Measurements from ENCODE around the gene LRRC3.

The LRRC3 gene

DNA sequence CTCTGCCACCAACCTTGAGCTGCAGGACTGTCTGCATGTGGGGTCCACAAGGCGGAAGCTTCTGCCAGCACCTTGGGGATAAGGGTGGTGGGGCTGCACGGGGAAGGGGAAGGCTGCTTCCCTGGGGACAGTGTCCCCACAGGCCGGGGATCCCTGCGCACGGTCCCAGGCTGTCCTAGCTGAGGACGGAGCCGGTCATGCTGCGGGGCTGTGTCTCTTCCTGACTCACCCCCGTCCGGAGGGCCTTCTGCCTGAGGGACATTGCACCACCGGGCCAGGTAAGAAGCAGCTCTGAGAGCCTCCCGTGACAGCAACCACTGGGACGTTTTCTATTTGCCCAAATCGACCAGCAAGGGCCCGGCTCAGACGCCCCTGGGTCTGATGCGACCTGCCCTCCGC is 54.8 kb downstream of the LRRC3 start:
- H3K9ac ChIP-seq (ENCODE audit: low read length): no peak overlapping the region
- no peaks in the 10 kb centered on the region for H3K27me3 ChIP-seq (ENCODE audit: control insufficient read depth, insufficient read depth, low read length)
- H3K4me3 ChIP-seq (ENCODE audit: low read depth, low read length): peak overlapping the region; percentile 50; the same call in 1 of the 2 replicates

DNA sequence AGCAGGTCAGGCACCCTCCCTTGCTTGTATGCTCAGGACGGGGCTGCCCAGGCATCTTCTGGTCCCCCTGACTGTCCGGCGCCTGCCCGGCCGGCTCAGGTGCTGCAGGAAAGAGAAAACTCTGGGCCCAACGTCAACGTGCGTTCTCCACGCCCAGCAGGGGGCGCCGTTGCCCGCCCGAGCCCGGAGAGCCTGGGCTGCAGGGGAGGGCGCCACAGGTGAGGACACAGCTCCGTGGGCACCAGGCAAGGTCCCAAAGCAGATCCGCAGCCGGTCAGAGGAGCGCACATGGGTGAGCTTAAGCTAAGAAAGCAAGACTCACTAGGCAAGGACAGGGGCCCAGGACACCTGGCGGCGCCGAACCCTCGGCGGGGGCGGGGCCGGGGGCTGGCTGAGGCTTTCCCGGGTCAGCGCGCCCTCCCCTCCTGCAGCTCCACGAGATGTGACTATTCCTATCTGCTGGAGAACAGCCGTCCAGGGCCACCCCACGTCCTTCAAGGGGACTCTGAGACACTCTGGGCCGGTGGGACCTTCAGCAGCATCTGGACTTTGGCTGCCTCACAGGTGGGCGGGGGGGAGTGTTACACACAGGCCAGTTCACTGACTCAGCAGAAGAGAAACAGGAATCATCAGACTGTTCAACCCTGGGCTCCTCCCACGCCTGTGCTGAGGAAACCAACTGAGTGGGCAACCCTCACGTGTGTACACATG is 55.4 kb downstream of the LRRC3 start:
- H3K9me3 ChIP-seq (ENCODE audit: control insufficient read depth, insufficient read depth, low read depth, low read length): no peaks in the 10 kb centered on the region
- no peak overlapping the region for H3K27ac ChIP-seq (ENCODE audit: low read depth, low read length)
- no peak overlapping the region for H3K9ac ChIP-seq (ENCODE audit: low read length)
- H3K4me3 ChIP-seq (ENCODE audit: low read depth, low read length): peak overlapping the region; percentile 50
- no peaks in the 10 kb centered on the region for H3K27me3 ChIP-seq (ENCODE audit: control insufficient read depth, insufficient read depth, low read length)
- peaks cover 11% of the 10 kb centered on the region for H3K4me1 ChIP-seq (ENCODE audit: control insufficient read depth, insufficient read depth, low read length)
- H3K36me3 ChIP-seq (ENCODE audit: control insufficient read depth, insufficient read depth, low read length): peaks cover 19% of the 10 kb centered on the region

More for the DNA sequence above, 54.8 kb downstream of the LRRC3 start:
- H3K36me3 ChIP-seq (ENCODE audit: control insufficient read depth, insufficient read depth, low read length): peaks cover 19% of the 10 kb centered on the region
- no peak overlapping the region for H3K27ac ChIP-seq (ENCODE audit: low read depth, low read length)
- no peaks in the 10 kb centered on the region for H3K9me3 ChIP-seq (ENCODE audit: control insufficient read depth, insufficient read depth, low read depth, low read length)
- peaks cover 11% of the 10 kb centered on the region for H3K4me1 ChIP-seq (ENCODE audit: control insufficient read depth, insufficient read depth, low read length)

DNA sequence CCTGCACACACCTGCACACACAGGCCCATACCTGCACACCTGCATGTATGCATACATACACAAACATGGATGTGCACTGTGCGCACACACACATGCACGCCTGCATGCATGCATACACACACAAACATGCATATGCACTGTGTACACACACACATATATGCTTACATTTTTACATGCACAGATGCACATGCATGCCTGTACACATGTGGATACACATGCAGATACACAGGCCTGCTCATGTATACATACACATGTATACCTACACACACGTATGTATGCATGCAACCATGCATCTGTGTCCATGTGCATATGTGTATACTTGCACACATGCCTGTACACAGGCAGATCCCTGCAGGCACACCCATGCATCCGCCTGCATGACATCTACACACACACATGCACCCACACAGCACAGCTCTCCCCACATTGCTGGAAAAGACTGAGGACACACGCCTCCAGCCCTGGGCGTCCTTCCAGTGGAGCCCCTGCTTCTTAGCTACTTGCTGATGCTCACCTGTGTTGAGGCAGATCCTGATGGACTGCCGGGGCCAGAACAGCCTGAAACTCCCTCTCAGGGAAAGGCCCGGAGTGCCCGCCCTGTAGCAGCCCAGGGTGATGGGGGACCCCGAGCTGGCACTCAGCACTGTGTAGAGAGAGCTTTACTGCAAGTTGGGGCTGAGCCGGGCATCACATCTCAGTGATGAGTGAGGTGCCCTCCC is 56.1 kb downstream of the LRRC3 start:
- Histone ChIP-seq H3K9me3 (ENCODE audit: control insufficient read depth, insufficient read depth, low read depth, low read length) (no peaks in the 10 kb centered on the region), H3K27me3 (ENCODE audit: control insufficient read depth, insufficient read depth, low read length) (no peaks in the 10 kb centered on the region), H3K4me1 (ENCODE audit: control insufficient read depth, insufficient read depth, low read length) (peaks cover 7% of the 10 kb centered on the region), H3K4me3 (ENCODE audit: low read depth, low read length) (peak overlapping the region; percentile 50; the same call in 1 of the 2 replicates), H3K9ac (ENCODE audit: low read length) (no peak overlapping the region), H3K36me3 (ENCODE audit: control insufficient read depth, insufficient read depth, low read length) (peaks cover 19% of the 10 kb centered on the region), H3K27ac (ENCODE audit: low read depth, low read length) (no peak overlapping the region)
